GM23248 (cell line): Measurements from ENCODE around the gene MYL7. TPM values are rescaled to one million over a fixed set of nuclear protein-coding genes. Genes with fewer than 3 reads are reported as not detected.
"Not testable (repeated sequence)": the region's sequence is repeated elsewhere in the genome, so short reads cannot be mapped to it uniquely, and the experiment has no call there.

ENCODE experiments used
- DNase-seq: peaks from one replicate; pipeline ENCODE4 v3.0.0-alpha.2; 2015
- H2AFZ ChIP-seq: fragments of 200-600 bp; sonication (generic); 2 replicates; pipeline ENCODE4 v1.6.1; 2016; ENCODE audit warnings: antibody characterized with exemption
- H3F3A ChIP-seq: fragments of 200-600 bp; sonication (generic); 2 replicates; pipeline ENCODE4 v1.6.1; 2016; ENCODE audit warnings: mild to moderate bottlenecking, antibody characterized with exemption, mixed run types; ENCODE audit not compliant: insufficient read depth
- H3K27ac ChIP-seq: fragments of 200-600 bp; sonication (generic); 2 replicates; pipeline ENCODE4 v1.5.1; 2016; ENCODE audit warnings: mild to moderate bottlenecking
- H3K27me3 ChIP-seq: fragments of 200-600 bp; sonication (generic); replicated peaks from 2 replicates; pipeline ENCODE4 v1.6.1; 2016; ENCODE audit warnings: mild to moderate bottlenecking; ENCODE audit not compliant: insufficient read depth
- H3K36me3 ChIP-seq: fragments of 200-600 bp; sonication (generic); 2 replicates; pipeline ENCODE4 v1.6.1; 2016; ENCODE audit warnings: low read depth, mild to moderate bottlenecking
- H3K4me1 ChIP-seq: fragments of 200-600 bp; sonication (generic); 2 replicates; pipeline ENCODE4 v1.6.1; 2016; ENCODE audit warnings: mild to moderate bottlenecking; ENCODE audit not compliant: insufficient read depth
- H3K4me2 ChIP-seq: fragments of 200-600 bp; sonication (generic); one replicate; pipeline ENCODE4 v1.6.1; 2016; ENCODE audit warnings: mild to moderate bottlenecking; ENCODE audit not compliant: unreplicated experiment
- H3K4me3 ChIP-seq: fragments of 200-600 bp; sonication (generic); 2 replicates; pipeline ENCODE4 v1.5.1; 2016; ENCODE audit warnings: mild to moderate bottlenecking
- H3K79me2 ChIP-seq: fragments of 200-600 bp; sonication (generic); 2 replicates; pipeline ENCODE4 v1.6.1; 2016; ENCODE audit warnings: mild to moderate bottlenecking; ENCODE audit not compliant: insufficient read depth
- H3K9ac ChIP-seq: fragments of 200-600 bp; sonication (generic); 2 replicates; pipeline ENCODE4 v1.6.1; 2016; ENCODE audit warnings: mild to moderate bottlenecking
- H3K9me2 ChIP-seq: fragments of 200-600 bp; sonication (generic); 2 replicates; pipeline ENCODE4 v1.6.1; 2016; ENCODE audit warnings: mixed run types, mild to moderate bottlenecking, moderate library complexity; ENCODE audit not compliant: insufficient read depth
- H3K9me3 ChIP-seq: fragments of 200-600 bp; sonication (generic); one replicate; pipeline ENCODE4 v1.6.1; 2017; ENCODE audit warnings: low read depth
- H4K20me1 ChIP-seq: fragments of 200-600 bp; sonication (generic); 2 replicates; pipeline ENCODE4 v1.6.0; 2016; ENCODE audit not compliant: insufficient read depth
- EZH2 ChIP-seq: fragments of 200-600 bp; sonication (generic); IDR thresholded peaks from 2 replicates; pipeline ENCODE4 v1.6.1; 2018; ENCODE audit warnings: antibody characterized with exemption, mild to moderate bottlenecking; ENCODE audit not compliant: insufficient read depth, poor library complexity, severe bottlenecking
- EZH2phosphoT487 ChIP-seq: fragments of 200-600 bp; sonication (generic); IDR thresholded peaks from 2 replicates; pipeline ENCODE4 v1.6.1; 2018; ENCODE audit warnings: antibody characterized with exemption, moderate library complexity, mild to moderate bottlenecking, low read depth; ENCODE audit not compliant: insufficient read depth
- WGBS, 2 experiments: methylation state at CpG; one replicate each; pipeline ENCODE4 v1.1.6; 2015 to 2017; ENCODE audit warnings: low lambda C conversion rate in 2 of 2, low coverage in 1 of 2; ENCODE audit errors: missing lambda C conversion rate in 2 of 2; 5-methylcytosine and 5-hydroxymethylcytosine counted together
- in situ Hi-C: fragments of 300-500 bp; cut with MboI; formaldehyde crosslinking; loops from 2 replicates; pipeline ENCODE4 v1.15.0; 2020
- polyA plus RNA-seq: library from polyadenylated mRNA; unstranded; fragments of >200 nt; fragmentation: Nextera tagmentation; extraction: Ambion mirVana; gene quantifications from 2 replicates; pipeline ENCODE4 v1.2.1, GENCODE V29; 2016
- total RNA-seq: library from RNA; depleted of rRNA; stranded (reverse); fragments of >200 nt; shearing (Covaris generic); gene quantifications from 2 replicates; pipeline ENCODE4 v1.2.3, GENCODE V29; 2014

The MYL7 gene
- total and polyA plus RNA-seq, 2 experiments from 2014 or later, result not detected

DNA sequence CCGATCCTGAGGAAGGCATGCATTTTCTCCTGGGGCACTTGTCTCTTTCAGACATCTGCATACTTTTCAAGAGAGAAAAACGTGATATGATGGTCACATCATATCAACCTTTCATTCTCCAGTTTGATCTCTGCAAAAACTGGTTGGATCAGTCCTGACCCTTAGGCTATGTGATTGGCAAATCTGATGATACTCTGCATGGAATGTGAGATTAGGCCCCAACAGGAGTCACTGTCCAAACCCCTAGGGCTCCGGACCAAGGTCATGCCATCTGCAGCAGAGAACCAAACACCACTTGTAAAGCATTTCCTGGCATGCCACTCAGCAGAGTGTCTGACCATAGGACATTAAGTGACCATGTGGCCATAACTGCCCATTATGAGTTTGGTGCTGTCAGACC, 39.5 kb upstream of the MYL7 start:
- WGBS, 2 experiments, result 43 to 44% methylated on average over 3 of the region's 3 CpGs
- H3K79me2 ChIP-seq, result no peaks in the 10 kb centered on the region
- TF ChIP-seq EZH2 (no peak), EZH2phosphoT487 (no peak)

GRCh38 chr7:44177570-44178131, 36.5 kb upstream of the MYL7 start:
- Histone ChIP-seq H3K9me3 (no peaks in the 10 kb centered on the region), H3K27ac (no peak overlapping the region), H3K27me3 (no peaks in the 10 kb centered on the region), H4K20me1 (no peaks in the 10 kb centered on the region), H3K4me1 (peaks cover 11% of the 10 kb centered on the region), H3F3A (0 out of 2 replicates have a peak, but pooled peaks cover 4% of the 10 kb centered on the region), H3K79me2 (no peaks in the 10 kb centered on the region), H3K9me2 (no peaks in the 10 kb centered on the region), H2AFZ (no peak overlapping the region), H3K4me3 (no peak overlapping the region), H3K36me3 (no peaks in the 10 kb centered on the region), H3K9ac (no peak overlapping the region), H3K4me2 (no peak overlapping the region)
- peak; percentile 83 for DNase-seq
- TF ChIP-seq EZH2 (no peak), EZH2phosphoT487 (no peak)
- WGBS, 2 experiments, result 76 to 81% methylated on average over 4 of the region's 4 CpGs
- in situ Hi-C loops, result no loop called here

More for the DNA sequence above, 39.5 kb upstream of the MYL7 start:
- Histone ChIP-seq H4K20me1 (no peaks in the 10 kb centered on the region), H3K4me3 (no peak overlapping the region), H3K4me2 (no peak overlapping the region), H2AFZ (no peak overlapping the region), H3K4me1 (peaks cover 23% of the 10 kb centered on the region), H3K9ac (no peak overlapping the region), H3K9me3 (no peaks in the 10 kb centered on the region), H3K9me2 (no peaks in the 10 kb centered on the region), H3K36me3 (no peaks in the 10 kb centered on the region), H3K27ac (no peak overlapping the region), H3F3A (peaks cover 11% of the 10 kb centered on the region), H3K27me3 (no peaks in the 10 kb centered on the region)
- in situ Hi-C loops, result no loop called here
- DNase-seq, result no peak

- DNase-seq, result no peak
- WGBS, 2 experiments, result 45 to 48% methylated on average over 7 of the region's 7 CpGs
Measured at GRCh38 chr7:44176486-44176885, 35.4 kb upstream of the MYL7 start.

DNA sequence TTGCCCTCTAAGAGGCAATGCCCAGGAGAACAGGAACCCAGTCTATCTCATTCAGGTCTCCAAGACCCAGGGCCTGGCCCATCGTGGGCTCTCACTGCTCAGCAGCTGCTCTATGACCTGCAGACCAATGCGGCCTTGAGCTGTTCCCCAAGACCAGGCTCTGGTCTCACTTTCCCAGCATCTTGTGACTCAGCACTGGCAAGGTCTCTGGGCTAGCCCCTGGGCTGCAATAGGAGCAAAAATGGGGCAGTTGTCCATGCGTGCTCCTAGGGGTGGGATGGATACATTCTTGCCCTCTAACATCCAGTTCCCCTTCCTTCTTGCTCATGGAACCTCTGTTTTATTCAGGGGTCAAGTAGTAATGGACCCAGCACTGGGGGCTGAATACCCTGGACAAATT, 34.6 kb upstream of the MYL7 start:
- Histone ChIP-seq H3K36me3 (no peaks in the 10 kb centered on the region), H3K4me2 (no peak overlapping the region), H3K9me3 (no peaks in the 10 kb centered on the region), H2AFZ (no peak overlapping the region), H3K9me2 (no peaks in the 10 kb centered on the region), H3K79me2 (no peaks in the 10 kb centered on the region), H3F3A (0 out of 2 replicates have a peak, but pooled peaks cover 4% of the 10 kb centered on the region), H3K9ac (no peak overlapping the region), H3K4me1 (peaks cover 11% of the 10 kb centered on the region), H3K4me3 (no peak overlapping the region), H3K27ac (no peak overlapping the region), H3K27me3 (no peaks in the 10 kb centered on the region), H4K20me1 (no peaks in the 10 kb centered on the region)
- WGBS, 2 experiments, result 81 to 85% methylated on average over 3 of the region's 3 CpGs
- DNase-seq, result no peak
- TF ChIP-seq EZH2phosphoT487 (no peak), EZH2 (no peak)
- in situ Hi-C loops, result no loop called here

More at GRCh38 chr7:44176486-44176885, 35.4 kb upstream of the MYL7 start:
- no peak for TF ChIP-seq EZH2phosphoT487
- no peak for TF ChIP-seq EZH2
- no peak overlapping the region for H3K9ac ChIP-seq
- no peak overlapping the region for H2AFZ ChIP-seq
- H3F3A ChIP-seq, result 0 out of 2 replicates have a peak, but pooled peaks cover 4% of the 10 kb centered on the region
- no peaks in the 10 kb centered on the region for H4K20me1 ChIP-seq
- H3K36me3 ChIP-seq, result no peaks in the 10 kb centered on the region
- H3K27me3 ChIP-seq, result no peaks in the 10 kb centered on the region
- H3K4me1 ChIP-seq, result peaks cover 11% of the 10 kb centered on the region
- H3K4me2 ChIP-seq, result no peak overlapping the region
- no peak overlapping the region for H3K27ac ChIP-seq
- H3K9me3 ChIP-seq, result no peaks in the 10 kb centered on the region
- H3K4me3 ChIP-seq, result no peak overlapping the region
- no peaks in the 10 kb centered on the region for H3K79me2 ChIP-seq
- no peaks in the 10 kb centered on the region for H3K9me2 ChIP-seq
- in situ Hi-C loops, result no loop called here

DNA sequence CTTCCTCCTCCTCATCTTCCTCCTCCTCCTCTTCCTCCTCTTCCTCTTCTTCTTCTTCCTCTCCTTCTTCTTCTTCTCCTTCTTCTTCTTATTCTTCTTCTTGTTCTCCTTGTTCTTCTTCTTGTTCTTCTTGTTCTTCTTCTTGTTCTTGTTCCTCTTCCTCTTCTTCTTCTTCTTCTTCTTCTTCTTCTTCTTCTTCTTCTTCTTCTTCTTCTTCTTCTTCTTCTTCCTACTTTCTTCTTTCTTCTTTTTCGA, 33.5 kb upstream of the MYL7 start:
- 38 to 79% methylated on average over 1 of the region's 1 CpG for WGBS, 2 experiments
- not testable (repeated sequence) for H3K4me3 ChIP-seq

More for the DNA sequence above, 33.5 kb upstream of the MYL7 start:
- in situ Hi-C loops, H3K36me3 ChIP-seq, H3K4me2 ChIP-seq, H3K27me3 ChIP-seq, H3K9me2 ChIP-seq, H3F3A ChIP-seq, H3K79me2 ChIP-seq, DNase-seq, H2AFZ ChIP-seq, H3K9ac ChIP-seq, H3K27ac ChIP-seq, H3K9me3 ChIP-seq, H4K20me1 ChIP-seq: not testable (repeated sequence)
- H3K4me1 ChIP-seq, result peaks cover 11% of the 10 kb centered on the region
